GM21786 (cell line): ENCODE results near the gene FAM209A.
A peak's percentile ranks its signal among the peaks of the same experiment; 100 is the strongest.
"Not testable (repeated sequence)": the region's sequence is repeated elsewhere in the genome, so short reads cannot be mapped to it uniquely, and the experiment has no call there.

ENCODE experiments used
- ATAC-seq: cut with Tn5 transposase; IDR thresholded peaks from one replicate; pipeline ENCODE4 v1.9.1; 2021; ENCODE audit not compliant: unreplicated experiment

FAM209A gene

DNA sequence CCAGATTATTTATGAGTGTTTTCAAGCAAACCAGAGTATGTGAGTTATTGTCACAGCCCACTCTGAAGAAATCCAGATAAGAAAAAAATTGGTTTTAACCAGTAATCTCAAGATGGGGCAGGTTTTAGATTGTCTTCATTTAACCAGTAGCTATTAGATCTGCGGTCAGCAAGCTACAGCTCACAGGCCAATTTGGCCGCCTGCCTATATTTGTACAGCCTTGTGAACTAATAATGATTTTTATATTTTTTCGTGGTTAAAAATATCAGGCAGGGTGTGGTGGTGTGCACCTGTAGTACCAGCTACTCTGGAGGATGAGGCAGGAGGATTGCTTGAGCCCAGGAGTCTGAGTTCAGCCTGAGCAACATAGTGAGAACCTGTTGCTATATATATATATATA is 13.5 kb downstream of the FAM209A start:
- no peak for ATAC-seq

DNA sequence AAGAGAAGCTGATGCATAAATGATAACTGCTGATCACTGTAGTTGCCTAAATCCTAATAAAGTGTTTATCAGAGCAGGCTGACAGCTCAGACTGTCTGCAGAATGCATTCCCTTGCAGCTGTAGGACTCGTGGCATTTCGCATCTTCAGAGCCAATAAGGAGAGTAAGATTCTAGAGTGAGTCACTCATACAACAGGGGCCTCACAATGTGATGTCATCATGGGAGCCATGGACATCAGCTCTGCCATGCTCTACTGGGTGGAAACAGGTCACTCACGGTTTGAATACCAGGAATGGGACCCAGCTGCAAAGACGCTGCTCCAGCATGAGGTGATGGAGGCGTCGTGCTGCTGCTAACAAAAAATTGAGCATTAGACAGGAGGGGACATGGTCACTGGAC is 15.9 kb downstream of the FAM209A start:
- ATAC-seq: no peak

DNA sequence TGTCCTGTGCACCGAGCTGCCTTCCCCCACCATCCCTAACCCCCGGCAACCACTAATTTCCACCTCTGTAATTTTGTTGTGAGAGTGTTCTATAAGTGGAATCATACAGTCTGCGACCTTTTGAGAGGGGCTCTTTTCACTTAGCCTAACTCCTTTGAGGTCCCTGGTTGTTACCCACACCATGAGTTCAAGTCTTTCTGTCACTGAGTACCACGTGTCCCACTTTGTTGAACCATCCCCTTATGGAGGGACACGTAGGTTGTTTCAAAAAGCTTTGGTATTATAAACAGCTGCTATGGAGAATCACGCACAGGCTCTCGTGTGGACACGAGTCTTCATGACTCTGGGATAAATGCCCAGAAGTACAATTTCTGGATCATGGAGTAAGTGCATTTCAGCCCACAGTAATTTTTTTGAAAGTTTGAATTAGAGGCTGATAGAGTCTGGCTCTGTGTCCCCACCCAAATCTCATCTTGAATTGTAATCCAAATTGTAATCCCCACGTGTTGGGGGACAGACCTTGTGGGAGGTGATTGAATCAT is 18.0 kb downstream of the FAM209A start:
- ATAC-seq: no peak

DNA sequence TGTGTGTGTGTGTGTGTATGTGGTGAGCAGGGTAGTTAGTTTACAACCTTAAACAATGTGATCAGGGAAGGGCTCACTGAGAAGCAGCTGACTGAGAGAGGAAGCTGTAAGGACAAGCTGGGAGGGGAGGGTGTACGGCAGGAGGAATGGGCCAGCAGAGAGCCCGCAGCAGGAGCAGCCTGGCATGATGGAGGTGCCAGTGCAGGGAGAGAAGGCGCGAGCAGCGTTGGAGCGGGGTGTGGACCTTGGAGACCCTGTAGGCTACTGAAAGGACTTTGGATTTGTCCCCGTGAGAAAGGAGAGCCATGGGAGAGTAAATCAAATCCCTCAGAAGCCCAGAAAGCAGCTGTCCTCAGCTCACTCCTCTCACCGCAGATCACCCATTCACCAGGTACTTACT is 27.0 kb downstream of the FAM209A start:
- ATAC-seq: no peak

DNA sequence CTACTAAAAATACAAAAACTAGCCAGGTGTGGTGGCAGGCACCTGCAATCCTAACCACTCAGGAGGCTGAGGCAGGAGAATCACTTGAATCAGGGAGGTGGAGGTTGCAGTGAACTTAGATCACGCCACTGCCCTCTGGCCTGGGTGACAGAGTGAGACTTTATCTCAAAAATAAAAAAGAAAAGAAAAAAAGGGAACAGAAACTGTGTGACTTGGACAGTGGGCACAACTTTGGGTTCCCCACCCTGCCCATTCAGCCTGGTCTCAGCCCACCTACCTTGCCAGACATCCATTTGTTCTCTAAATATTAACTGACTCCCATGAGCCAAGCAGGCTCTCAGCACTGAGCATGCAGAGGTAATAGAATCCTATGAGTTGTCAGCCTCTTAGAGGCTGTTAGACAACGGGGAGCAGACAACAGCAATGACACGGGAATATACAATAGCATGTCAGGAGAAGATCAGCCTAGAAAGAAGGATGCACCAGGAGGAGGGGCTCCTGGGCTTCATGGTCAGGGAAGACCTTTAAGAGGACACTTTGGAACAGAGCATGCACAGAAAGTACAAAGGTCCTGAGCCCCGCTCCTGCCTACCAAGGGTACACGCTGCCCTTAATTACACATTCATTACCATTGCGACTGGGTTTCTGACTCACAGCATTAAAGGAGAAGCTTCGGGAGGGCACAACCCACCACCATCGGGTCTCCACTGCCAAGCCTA is 28.5 kb downstream of the FAM209A start:
- peak; percentile 43 for ATAC-seq

DNA sequence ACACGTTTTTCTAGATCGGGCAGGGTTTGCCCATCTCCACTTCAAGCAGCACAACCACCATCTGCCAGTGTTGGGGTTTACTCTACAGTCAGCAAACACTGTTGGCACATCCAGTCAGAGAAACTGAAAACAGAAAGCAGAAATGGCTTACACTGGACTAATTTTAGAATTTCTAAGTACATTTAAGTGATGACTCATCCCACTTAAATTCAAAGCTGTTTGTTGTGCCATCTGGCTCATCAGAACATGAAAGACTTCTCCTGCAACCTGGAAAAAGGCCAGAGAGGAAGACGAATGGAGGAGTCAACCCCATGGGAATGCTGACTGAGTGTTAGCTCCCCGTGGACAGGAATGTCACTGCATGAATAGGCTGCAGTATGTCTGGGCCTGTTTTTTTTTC is 30.3 kb downstream of the FAM209A start:
- ATAC-seq: peak; percentile 76

DNA sequence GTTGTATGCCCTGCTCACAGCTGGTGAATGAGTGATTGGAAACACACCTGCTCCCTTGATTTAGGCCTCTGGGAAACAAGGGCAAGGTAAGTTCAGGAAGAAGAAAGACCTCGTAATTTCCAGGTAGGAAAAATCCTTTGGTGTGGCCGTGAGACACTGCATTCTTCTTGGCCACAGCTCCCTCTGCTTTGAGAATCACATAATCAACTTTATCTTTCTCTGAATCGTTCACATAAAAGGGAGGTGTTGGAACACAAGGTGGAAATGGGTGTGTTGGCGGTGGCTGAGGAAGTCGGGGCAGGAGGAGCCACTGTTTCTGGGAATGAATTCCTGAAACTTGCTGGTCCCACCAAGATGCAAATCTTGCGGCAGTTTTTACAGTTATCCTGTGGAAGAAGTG is 34.4 kb downstream of the FAM209A start:
- ATAC-seq: no peak

DNA sequence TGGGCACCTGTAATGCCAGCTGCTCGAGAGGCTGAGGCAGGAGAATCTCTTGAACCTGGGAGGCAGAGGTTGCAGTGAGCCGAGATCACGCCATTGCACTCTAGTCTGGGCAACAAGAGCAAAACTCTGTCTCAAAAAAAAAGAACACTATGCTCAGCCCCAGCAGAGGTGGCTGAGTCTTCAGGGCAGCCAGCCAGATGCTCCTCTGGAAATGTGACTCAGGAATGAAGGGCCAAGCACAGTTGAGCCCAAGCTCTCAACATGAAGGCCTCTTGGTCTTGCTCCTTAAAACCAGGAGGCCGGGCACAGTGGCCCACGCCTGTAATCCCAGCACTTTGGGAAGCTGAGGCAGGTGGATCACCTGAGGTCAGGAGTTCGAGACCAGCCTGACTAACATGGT is 40.0 kb downstream of the FAM209A start:
- ATAC-seq: not testable (repeated sequence)

DNA sequence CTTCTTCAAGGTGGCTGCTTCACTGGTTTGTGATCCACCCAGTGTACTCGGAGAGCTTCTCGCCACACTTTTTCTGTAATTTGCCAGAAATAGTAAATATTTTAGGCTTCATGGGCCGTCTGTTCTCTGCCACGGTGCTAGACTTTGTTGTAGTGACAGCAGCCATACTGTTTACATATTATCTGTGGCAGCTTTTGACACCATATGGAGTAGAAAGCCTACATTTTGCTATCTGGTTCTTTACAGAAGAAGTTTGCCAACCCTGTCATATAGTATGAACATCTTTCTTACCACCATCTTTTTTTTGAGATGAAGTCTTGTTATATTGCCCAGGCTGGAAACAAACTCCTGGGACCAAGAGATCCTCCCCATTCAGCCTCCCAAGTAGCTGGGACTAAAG is 41.0 kb downstream of the FAM209A start:
- no peak for ATAC-seq

DNA sequence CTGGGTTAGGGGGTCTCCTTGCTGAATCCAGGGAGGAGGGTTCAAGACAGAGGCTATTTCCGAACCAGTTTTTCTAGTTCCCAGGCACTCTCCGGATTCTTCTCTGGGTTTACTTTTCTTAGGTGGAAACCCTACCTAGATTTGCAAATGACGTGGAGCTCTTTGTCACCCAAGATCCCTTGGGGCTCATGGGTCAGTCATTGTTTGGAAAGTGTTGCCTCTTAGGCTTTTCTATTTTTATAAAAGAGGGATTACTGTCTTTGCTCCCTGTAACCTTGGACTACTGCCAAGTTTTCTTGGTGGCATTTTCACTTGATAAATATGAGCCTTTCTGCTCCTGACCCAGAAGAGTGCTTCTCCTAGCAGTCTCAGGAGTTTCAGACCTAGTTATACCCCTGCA is 42.1 kb downstream of the FAM209A start:
- no peak for ATAC-seq

DNA sequence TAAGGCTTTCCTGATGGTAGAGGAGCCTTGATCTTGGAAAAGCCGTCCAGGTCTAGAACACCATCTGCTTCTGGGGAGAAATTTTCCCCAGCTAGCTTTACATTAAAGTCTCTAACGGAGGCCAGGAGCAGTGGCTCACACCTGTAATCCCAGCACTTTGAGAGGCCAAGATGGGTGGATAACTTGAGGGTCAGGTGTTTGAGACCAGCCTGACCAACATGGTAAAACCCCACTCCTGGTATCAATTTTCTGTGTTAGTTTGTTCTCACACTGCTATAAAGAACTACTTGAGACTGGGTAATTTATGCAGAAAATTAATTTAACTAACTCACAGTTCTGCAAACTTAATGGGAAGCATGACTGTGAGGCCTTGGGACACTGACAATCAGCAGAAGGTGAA is 46.3 kb downstream of the FAM209A start:
- ATAC-seq: no peak

DNA sequence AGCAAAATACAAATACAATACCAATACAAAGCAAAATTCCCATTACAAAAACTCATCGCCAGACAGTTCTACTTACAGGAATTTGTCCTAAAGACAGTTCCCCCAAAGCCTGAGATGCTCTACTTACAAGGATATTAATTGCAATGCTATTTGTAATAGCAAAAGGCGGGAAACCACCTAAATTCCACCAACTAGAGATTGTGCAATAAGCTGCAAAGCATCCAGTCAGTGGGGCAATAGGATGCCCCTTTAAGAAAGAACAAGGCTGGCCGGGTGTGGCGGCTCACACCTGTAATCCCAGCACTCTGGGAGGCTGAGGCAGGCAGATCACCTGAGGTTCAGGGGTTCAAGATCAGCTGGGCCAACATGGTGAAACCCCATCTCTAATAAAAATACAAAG is 47.6 kb downstream of the FAM209A start:
- ATAC-seq: no peak

DNA sequence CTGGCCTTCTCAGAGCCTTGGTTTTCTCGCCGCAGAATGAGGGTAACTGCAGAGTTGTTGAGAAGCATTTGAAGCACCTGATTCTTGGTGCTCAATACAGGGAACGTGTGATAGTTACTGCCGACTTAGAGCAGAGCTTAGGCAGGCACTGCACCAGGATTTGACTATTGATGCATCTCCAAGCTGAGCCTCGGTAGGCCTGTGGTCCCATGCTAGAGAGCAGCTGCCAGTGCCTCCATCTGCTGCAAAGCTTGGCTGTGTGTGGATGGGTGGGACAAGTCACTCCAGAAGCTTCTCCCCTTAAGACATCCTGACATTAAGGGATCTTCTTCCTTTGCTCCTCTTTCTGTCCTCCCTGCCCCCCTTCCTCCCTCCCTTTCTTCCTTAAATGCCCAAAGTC is 49.4 kb downstream of the FAM209A start:
- no peak for ATAC-seq

DNA sequence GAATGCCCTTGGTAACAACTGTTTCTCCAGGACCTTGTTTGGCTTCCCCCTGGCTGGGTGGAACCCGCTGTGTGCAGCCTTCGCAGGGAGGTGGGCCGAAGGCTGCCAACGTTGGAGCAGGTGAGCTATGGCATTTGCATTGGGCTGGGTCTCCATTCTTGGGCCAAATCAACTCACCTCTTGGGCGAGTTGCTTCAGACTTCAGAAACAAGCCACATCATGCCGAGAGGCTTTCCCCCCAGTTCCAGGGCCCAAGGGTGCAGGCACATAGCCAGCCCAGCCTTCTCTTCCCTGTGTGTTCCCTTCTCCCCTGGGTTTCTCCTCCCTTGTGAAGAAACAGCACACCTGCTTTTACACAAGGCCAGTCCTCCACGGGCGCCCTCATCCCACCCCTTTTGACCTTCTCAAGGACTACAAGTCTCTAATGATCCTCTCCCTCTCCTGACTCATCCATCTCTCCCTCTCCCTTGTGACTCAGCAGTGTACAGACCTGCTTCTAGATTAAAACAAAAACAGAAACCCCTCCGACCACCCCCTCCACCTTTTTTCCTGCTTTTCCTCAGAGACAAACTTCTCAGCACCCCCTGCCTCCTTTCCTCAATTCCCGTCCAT is 50.1 kb downstream of the FAM209A start:
- ATAC-seq: no peak

DNA sequence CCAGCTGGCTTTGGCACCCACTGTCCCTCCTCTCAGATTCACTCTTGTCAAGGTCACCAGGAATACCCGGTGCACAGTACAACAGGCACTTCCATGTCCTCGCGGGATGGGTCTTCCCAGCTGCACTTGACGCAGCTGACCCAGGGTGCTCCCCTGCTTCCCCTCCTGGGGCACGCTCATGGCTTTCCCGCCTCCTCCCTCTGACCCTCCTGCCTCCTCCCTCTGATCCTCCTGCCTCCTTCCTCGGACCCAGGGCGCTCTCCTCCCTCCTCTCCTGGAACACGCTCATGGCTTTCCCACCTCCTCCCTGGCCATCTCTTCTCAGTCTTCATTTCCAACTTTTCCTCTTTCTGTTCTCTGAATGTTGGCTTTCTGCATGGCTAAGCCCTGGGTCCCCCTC is 50.6 kb downstream of the FAM209A start:
- no peak for ATAC-seq
